SK-N-SH treated with all-trans-retinoic acid at 6 μM for 48 hours (cell line): ENCODE results near the gene PGAP6.

ENCODE experiments used
- ATAC-seq: fragments of 200-7000 bp; cut with Tn5 transposase; 3 replicates; pipeline ENCODE4 v1.9.1; 2020; ENCODE audit warnings: mild to moderate bottlenecking, moderate library complexity
- BACH2 ChIP-seq: fragments of 250-450 bp; sonication (Bioruptor Pico); IDR thresholded peaks from 2 replicates; pipeline ENCODE4 v1.9.0; 2021; ENCODE audit warnings: mild to moderate bottlenecking, borderline replicate concordance
- CREB5 ChIP-seq: fragments of 250-450 bp; sonication (Bioruptor Pico); IDR thresholded peaks from 2 replicates; pipeline ENCODE4 v1.5.1; 2020; ENCODE audit warnings: low read depth, mild to moderate bottlenecking, moderate library complexity
- CSDC2 ChIP-seq: fragments of 250-450 bp; sonication (Bioruptor Pico); IDR thresholded peaks from 2 replicates; pipeline ENCODE4 v1.5.0; 2020; ENCODE audit warnings: mild to moderate bottlenecking, moderate library complexity
- ESRRG ChIP-seq: fragments of 250-450 bp; sonication (Bioruptor Pico); IDR thresholded peaks from 2 replicates; pipeline ENCODE4 v1.6.1; 2021; ENCODE audit warnings: mild to moderate bottlenecking
- GLIS3 ChIP-seq: fragments of 250-450 bp; sonication (Bioruptor Pico); IDR thresholded peaks from 2 replicates; pipeline ENCODE4 v1.5.0; 2020; ENCODE audit warnings: mild to moderate bottlenecking, moderate library complexity
- ISL1 ChIP-seq: fragments of 250-450 bp; sonication (Bioruptor Pico); IDR thresholded peaks from 2 replicates; pipeline ENCODE4 v2.1.2; 2022; ENCODE audit warnings: mild to moderate bottlenecking, moderate library complexity
- OSR1 ChIP-seq: fragments of 250-450 bp; sonication (Bioruptor Pico); IDR thresholded peaks from 2 replicates; pipeline ENCODE4 v1.8.0; 2022; ENCODE audit warnings: moderate library complexity, mild to moderate bottlenecking, inconsistent platforms
- PPARA ChIP-seq: fragments of 250-450 bp; sonication (Bioruptor Pico); IDR thresholded peaks from 2 replicates; pipeline ENCODE4 v1.5.0; 2020; ENCODE audit warnings: mild to moderate bottlenecking, borderline replicate concordance
- RARB ChIP-seq: fragments of 250-450 bp; sonication (Bioruptor Pico); IDR thresholded peaks from 2 replicates; pipeline ENCODE4 v1.8.0; 2021; ENCODE audit warnings: mild to moderate bottlenecking, moderate library complexity
- SNAI2 ChIP-seq: fragments of 250-450 bp; sonication (Bioruptor Pico); IDR thresholded peaks from 2 replicates; pipeline ENCODE4 v1.5.0; 2020; ENCODE audit warnings: mild to moderate bottlenecking, moderate library complexity
- TCF4 ChIP-seq: fragments of 250-450 bp; sonication (Bioruptor Pico); IDR thresholded peaks from 2 replicates; pipeline ENCODE4 v1.8.0; 2021; ENCODE audit warnings: mild to moderate bottlenecking, moderate library complexity, borderline replicate concordance
- TOX ChIP-seq: fragments of 250-450 bp; sonication (Bioruptor Pico); IDR thresholded peaks from 2 replicates; pipeline ENCODE4 v1.8.0; 2021; ENCODE audit warnings: mild to moderate bottlenecking, moderate library complexity, borderline replicate concordance
- ZC3H10 ChIP-seq: fragments of 250-450 bp; sonication (Bioruptor Pico); IDR thresholded peaks from 2 replicates; pipeline ENCODE4 v1.5.1; 2021; ENCODE audit warnings: mild to moderate bottlenecking, moderate library complexity
- ZFP3 ChIP-seq: fragments of 250-450 bp; sonication (Bioruptor Pico); IDR thresholded peaks from 2 replicates; pipeline ENCODE4 v1.5.0; 2020; ENCODE audit warnings: mild to moderate bottlenecking, moderate library complexity
- ZFP30 ChIP-seq: fragments of 450-650 bp; formaldehyde crosslinking; IDR thresholded peaks from 2 replicates; pipeline ENCODE4 v1.5.0; 2022; ENCODE audit warnings: mild to moderate bottlenecking, moderate library complexity
- ZNF565 ChIP-seq: fragments of 450-650 bp; formaldehyde crosslinking; conservative IDR thresholded peaks from 2 replicates; pipeline ENCODE4 v1.5.0; 2020; ENCODE audit warnings: low read depth, mild to moderate bottlenecking, moderate library complexity
- ZNF70 ChIP-seq: fragments of 450-650 bp; formaldehyde crosslinking; IDR thresholded peaks from 2 replicates; pipeline ENCODE4 v1.5.0; 2020; ENCODE audit warnings: mild to moderate bottlenecking, moderate library complexity
- ZNF8 ChIP-seq: fragments of 450-650 bp; formaldehyde crosslinking; IDR thresholded peaks from 2 replicates; pipeline ENCODE4 v1.5.0; 2020; ENCODE audit warnings: mild to moderate bottlenecking, moderate library complexity
- TF ChIP-seq, protein P1 (sequence below): fragments of 250-450 bp; sonication (Bioruptor Pico); IDR thresholded peaks from 2 replicates; pipeline ENCODE4 v1.5.0; 2020; ENCODE audit warnings: mild to moderate bottlenecking, moderate library complexity
- TF ChIP-seq, protein P2 (sequence below): fragments of 250-450 bp; sonication (Bioruptor Pico); IDR thresholded peaks from 2 replicates; pipeline ENCODE4 v1.8.0; 2021; ENCODE audit warnings: low read depth, mild to moderate bottlenecking, moderate library complexity, borderline replicate concordance
- TF ChIP-seq, protein P3 (sequence below): fragments of 250-450 bp; sonication (Bioruptor Pico); IDR thresholded peaks from 2 replicates; pipeline ENCODE4 v1.8.0; 2020; ENCODE audit warnings: mild to moderate bottlenecking, moderate library complexity, borderline replicate concordance
- TF ChIP-seq, protein P4 (sequence below): fragments of 250-450 bp; sonication (Bioruptor Pico); IDR thresholded peaks from 2 replicates; pipeline ENCODE4 v1.5.1; 2021; ENCODE audit warnings: mild to moderate bottlenecking, moderate library complexity

The PGAP6 gene

DNA sequence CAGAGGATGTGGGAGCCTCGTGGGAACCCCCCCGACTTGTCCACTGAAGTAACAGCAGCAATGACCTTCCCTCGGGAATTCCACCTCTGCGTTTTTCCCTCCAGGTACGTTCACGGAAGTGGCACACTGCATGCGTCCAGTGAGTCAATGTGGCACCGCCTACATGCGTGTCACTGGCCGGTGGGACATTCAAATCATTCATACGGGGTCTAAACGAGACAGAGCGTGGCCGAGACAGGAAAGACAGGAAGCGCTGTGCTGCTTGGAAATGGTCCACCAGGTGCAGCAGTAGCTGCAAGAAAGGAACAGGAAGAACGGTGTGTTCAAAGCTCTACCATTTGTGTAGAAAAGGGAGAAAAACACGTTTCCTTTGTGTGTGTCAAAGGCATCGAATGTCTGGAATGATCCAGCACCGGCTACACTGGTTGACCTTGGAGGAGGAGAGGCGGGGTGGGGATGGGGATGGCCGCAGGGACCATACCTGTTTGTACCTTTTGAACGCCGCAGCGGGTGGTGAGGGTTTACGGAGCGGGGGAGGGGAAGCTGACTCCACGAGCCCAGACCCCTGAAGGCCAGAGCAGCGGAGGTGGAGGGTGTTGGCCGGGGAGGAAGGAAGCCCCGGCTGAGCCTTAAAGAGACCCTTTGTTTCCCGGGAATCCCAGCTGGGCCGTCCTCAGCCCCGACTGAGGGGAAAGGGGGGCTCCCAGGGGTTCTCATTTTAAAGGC lies 1.7 kb upstream of the PGAP6 start:
- TF ChIP-seq SNAI2 (CRISPR knock-in tag) (no peak), ZFP3 (no peak), ESRRG (CRISPR knock-in tag) (no peak), ZNF8 (no peak), CREB5 (no peak)

GRCh38 chr16:381012-381788 lies 578 bp downstream of the PGAP6 start:
- TF ChIP-seq ZNF565 (CRISPR knock-in tag): no peak
- TF ChIP-seq SNAI2 (CRISPR knock-in tag): no peak
- TF ChIP-seq, protein P1, sequence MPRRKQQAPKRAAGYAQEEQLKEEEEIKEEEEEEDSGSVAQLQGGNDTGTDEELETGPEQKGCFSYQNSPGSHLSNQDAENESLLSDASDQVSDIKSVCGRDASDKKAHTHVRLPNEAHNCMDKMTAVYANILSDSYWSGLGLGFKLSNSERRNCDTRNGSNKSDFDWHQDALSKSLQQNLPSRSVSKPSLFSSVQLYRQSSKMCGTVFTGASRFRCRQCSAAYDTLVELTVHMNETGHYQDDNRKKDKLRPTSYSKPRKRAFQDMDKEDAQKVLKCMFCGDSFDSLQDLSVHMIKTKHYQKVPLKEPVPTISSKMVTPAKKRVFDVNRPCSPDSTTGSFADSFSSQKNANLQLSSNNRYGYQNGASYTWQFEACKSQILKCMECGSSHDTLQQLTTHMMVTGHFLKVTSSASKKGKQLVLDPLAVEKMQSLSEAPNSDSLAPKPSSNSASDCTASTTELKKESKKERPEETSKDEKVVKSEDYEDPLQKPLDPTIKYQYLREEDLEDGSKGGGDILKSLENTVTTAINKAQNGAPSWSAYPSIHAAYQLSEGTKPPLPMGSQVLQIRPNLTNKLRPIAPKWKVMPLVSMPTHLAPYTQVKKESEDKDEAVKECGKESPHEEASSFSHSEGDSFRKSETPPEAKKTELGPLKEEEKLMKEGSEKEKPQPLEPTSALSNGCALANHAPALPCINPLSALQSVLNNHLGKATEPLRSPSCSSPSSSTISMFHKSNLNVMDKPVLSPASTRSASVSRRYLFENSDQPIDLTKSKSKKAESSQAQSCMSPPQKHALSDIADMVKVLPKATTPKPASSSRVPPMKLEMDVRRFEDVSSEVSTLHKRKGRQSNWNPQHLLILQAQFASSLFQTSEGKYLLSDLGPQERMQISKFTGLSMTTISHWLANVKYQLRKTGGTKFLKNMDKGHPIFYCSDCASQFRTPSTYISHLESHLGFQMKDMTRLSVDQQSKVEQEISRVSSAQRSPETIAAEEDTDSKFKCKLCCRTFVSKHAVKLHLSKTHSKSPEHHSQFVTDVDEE (CRISPR knock-in tag): no peak
- TF ChIP-seq CREB5: no peak
- TF ChIP-seq ZC3H10: no peak
- TF ChIP-seq ISL1 (CRISPR knock-in tag): no peak
- no peak for TF ChIP-seq OSR1
- no peak for TF ChIP-seq BACH2 (CRISPR knock-in tag)
- TF ChIP-seq, protein P2, sequence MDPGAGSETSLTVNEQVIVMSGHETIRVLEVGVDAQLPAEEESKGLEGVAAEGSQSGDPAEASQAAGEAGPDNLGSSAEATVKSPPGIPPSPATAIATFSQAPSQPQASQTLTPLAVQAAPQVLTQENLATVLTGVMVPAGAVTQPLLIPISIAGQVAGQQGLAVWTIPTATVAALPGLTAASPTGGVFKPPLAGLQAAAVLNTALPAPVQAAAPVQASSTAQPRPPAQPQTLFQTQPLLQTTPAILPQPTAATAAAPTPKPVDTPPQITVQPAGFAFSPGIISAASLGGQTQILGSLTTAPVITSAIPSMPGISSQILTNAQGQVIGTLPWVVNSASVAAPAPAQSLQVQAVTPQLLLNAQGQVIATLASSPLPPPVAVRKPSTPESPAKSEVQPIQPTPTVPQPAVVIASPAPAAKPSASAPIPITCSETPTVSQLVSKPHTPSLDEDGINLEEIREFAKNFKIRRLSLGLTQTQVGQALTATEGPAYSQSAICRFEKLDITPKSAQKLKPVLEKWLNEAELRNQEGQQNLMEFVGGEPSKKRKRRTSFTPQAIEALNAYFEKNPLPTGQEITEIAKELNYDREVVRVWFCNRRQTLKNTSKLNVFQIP: no peak
- no peak for TF ChIP-seq PPARA
- TF ChIP-seq ESRRG (CRISPR knock-in tag): no peak
- no peak for TF ChIP-seq ZFP3
- TF ChIP-seq, protein P3, sequence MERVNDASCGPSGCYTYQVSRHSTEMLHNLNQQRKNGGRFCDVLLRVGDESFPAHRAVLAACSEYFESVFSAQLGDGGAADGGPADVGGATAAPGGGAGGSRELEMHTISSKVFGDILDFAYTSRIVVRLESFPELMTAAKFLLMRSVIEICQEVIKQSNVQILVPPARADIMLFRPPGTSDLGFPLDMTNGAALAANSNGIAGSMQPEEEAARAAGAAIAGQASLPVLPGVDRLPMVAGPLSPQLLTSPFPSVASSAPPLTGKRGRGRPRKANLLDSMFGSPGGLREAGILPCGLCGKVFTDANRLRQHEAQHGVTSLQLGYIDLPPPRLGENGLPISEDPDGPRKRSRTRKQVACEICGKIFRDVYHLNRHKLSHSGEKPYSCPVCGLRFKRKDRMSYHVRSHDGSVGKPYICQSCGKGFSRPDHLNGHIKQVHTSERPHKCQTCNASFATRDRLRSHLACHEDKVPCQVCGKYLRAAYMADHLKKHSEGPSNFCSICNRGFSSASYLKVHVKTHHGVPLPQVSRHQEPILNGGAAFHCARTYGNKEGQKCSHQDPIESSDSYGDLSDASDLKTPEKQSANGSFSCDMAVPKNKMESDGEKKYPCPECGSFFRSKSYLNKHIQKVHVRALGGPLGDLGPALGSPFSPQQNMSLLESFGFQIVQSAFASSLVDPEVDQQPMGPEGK (CRISPR knock-in tag): no peak
- no peak for TF ChIP-seq TCF4 (CRISPR knock-in tag)
- no peak for TF ChIP-seq ZFP30
- TF ChIP-seq TOX: no peak
- no peak for TF ChIP-seq GLIS3 (CRISPR knock-in tag)
- no peak for TF ChIP-seq CSDC2 (CRISPR knock-in tag)
- ATAC-seq: peak; percentile 72

More for the DNA sequence above, 1.7 kb upstream of the PGAP6 start:
- ATAC-seq: no peak

DNA sequence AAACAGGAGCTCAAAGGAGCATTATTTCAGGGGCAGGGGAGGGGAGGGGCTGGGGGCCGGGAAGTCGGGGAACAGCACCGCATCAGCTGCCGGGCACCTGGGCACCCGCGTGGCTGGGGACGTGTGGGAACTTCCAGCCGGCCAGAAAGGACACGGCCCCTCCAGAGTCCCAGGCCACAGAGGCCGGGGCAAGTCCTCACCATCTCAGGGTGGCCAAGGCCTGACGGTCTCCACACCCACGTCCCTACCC lies 1.1 kb downstream of the PGAP6 start:
- ATAC-seq: peak; percentile 72
- TF ChIP-seq TOX: no peak
- no peak for TF ChIP-seq ZNF8
- TF ChIP-seq CREB5: no peak
- TF ChIP-seq CSDC2 (CRISPR knock-in tag): no peak
- no peak for TF ChIP-seq ZNF70 (CRISPR knock-in tag)
- no peak for TF ChIP-seq TCF4 (CRISPR knock-in tag)
- TF ChIP-seq, protein P1 (CRISPR knock-in tag): no peak
- no peak for TF ChIP-seq GLIS3 (CRISPR knock-in tag)
- TF ChIP-seq ZNF565 (CRISPR knock-in tag): no peak
- no peak for TF ChIP-seq RARB (CRISPR knock-in tag)
- no peak for TF ChIP-seq ISL1 (CRISPR knock-in tag)
- TF ChIP-seq ESRRG (CRISPR knock-in tag): no peak
- TF ChIP-seq BACH2 (CRISPR knock-in tag): no peak
- no peak for TF ChIP-seq SNAI2 (CRISPR knock-in tag)
- TF ChIP-seq, protein P4, sequence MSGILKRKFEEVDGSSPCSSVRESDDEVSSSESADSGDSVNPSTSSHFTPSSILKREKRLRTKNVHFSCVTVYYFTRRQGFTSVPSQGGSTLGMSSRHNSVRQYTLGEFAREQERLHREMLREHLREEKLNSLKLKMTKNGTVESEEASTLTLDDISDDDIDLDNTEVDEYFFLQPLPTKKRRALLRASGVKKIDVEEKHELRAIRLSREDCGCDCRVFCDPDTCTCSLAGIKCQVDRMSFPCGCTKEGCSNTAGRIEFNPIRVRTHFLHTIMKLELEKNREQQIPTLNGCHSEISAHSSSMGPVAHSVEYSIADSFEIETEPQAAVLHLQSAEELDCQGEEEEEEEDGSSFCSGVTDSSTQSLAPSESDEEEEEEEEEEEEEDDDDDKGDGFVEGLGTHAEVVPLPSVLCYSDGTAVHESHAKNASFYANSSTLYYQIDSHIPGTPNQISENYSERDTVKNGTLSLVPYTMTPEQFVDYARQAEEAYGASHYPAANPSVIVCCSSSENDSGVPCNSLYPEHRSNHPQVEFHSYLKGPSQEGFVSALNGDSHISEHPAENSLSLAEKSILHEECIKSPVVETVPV (CRISPR knock-in tag): no peak
